GM18511 (cell line): ENCODE data around the gene ARID1B.

Source experiments
- ATAC-seq: cut with Tn5 transposase; IDR thresholded peaks from one replicate; pipeline ENCODE4 v1.9.1; 2021; ENCODE audit warnings: mild to moderate bottlenecking, moderate library complexity; ENCODE audit not compliant: unreplicated experiment

ARID1B gene

GRCh38 chr6:157090736-157091135, 313.6 kb downstream of the ARID1B start:
- no peak for ATAC-seq

GRCh38 chr6:157091243-157091642, 314.1 kb downstream of the ARID1B start:
- ATAC-seq = no peak

- ATAC-seq = no peak
These were observed 314.8 kb downstream of the ARID1B start for GRCh38 chr6:157091856-157092460.

- ATAC-seq = no peak
These were observed 315.6 kb downstream of the ARID1B start for GRCh38 chr6:157092736-157093135.

- ATAC-seq = no peak
These were observed 316.4 kb downstream of the ARID1B start for GRCh38 chr6:157093536-157093935.

- ATAC-seq = peak; percentile 89
These were observed 316.9 kb downstream of the ARID1B start for GRCh38 chr6:157094038-157094437.

GRCh38 chr6:157095084-157095483, 317.9 kb downstream of the ARID1B start:
- ATAC-seq = no peak

GRCh38 chr6:157095569-157095968, 318.4 kb downstream of the ARID1B start:
- no peak for ATAC-seq

- ATAC-seq = no peak
These were observed 318.9 kb downstream of the ARID1B start for GRCh38 chr6:157096105-157096504.

- no peak for ATAC-seq
These were observed 319.3 kb downstream of the ARID1B start for GRCh38 chr6:157096522-157096921.

GRCh38 chr6:157097255-157097955, 320.2 kb downstream of the ARID1B start:
- ATAC-seq = no peak

- ATAC-seq = no peak
These were observed 321.8 kb downstream of the ARID1B start for GRCh38 chr6:157098999-157099398.

- peak; percentile 100 for ATAC-seq
These were observed 322.9 kb downstream of the ARID1B start for GRCh38 chr6:157099912-157100593.

GRCh38 chr6:157101166-157101565, 324.0 kb downstream of the ARID1B start:
- ATAC-seq = no peak

GRCh38 chr6:157104803-157105202, 327.6 kb downstream of the ARID1B start:
- ATAC-seq = no peak

GRCh38 chr6:157106487-157106886, 329.3 kb downstream of the ARID1B start:
- ATAC-seq = no peak

- ATAC-seq = no peak
These were observed 330.4 kb downstream of the ARID1B start for GRCh38 chr6:157107571-157107914.

GRCh38 chr6:157107915-157108651, 330.9 kb downstream of the ARID1B start:
- no peak for ATAC-seq

- no peak for ATAC-seq
These were observed 331.7 kb downstream of the ARID1B start for GRCh38 chr6:157108923-157109322.

GRCh38 chr6:157110607-157111006, 333.4 kb downstream of the ARID1B start:
- no peak for ATAC-seq

GRCh38 chr6:157113389-157113788, 336.2 kb downstream of the ARID1B start:
- no peak for ATAC-seq

- no peak for ATAC-seq
These were observed 339.2 kb downstream of the ARID1B start for GRCh38 chr6:157116426-157116825.
